ENCODE measurements around the gene ST3GAL5. TPM values are rescaled to one million over a fixed set of nuclear protein-coding genes. Genes with fewer than 3 reads are reported as not detected.
"Not testable (repeated sequence)": the region's sequence is repeated elsewhere in the genome, so short reads cannot be mapped to it uniquely, and the experiment has no call there.

Gene ST3GAL5
- total and polyA plus RNA-seq, 5 donors: 5.4 to 14.0 (median 8.7) TPM

DNA sequence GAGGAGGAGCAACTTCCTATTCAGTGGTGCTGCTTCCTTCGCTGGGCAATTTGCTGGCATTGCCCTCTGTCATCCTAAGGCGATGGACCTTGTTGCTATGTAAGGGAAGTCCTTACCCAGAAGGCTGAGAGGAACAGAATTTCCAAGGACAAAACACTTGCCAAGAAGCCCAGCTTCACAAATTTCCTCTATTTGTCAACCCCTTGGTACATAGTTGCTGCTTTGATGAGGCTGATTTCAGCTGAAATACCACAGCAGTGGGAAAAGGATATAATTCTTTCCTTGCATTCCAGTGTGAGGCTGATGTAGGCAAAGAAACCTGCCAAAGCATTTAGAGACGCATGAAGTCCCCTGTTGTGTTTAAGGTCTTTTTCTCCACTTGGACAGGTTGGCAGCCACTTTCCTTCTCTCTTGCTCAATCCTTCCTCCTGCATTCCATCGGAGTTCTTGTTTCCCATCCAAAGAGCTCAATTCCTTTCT is 16.4 kb upstream of the ST3GAL5 start:
- peak overlapping the region; percentile 6 for H3K27ac ChIP-seq (ENCODE audit: low read length)
- intact Hi-C loops (cut with DNase I): no loop called here
- 57% methylated on average over 4 of the region's 4 CpGs for WGBS
- H3K9me3 ChIP-seq (ENCODE audit: control insufficient read depth, low read length): no peaks in the 10 kb centered on the region
- H3K4me1 ChIP-seq (ENCODE audit: control insufficient read depth, insufficient read depth, low read length): peaks cover 2% of the 10 kb centered on the region
- DNase-seq (no peak), ATAC-seq (peak; percentile 58 to 63)
- no peaks in the 10 kb centered on the region for H3K27me3 ChIP-seq (ENCODE audit: control insufficient read depth, insufficient read depth)
- H3K4me3 ChIP-seq (ENCODE audit: low read length): no peak overlapping the region

DNA sequence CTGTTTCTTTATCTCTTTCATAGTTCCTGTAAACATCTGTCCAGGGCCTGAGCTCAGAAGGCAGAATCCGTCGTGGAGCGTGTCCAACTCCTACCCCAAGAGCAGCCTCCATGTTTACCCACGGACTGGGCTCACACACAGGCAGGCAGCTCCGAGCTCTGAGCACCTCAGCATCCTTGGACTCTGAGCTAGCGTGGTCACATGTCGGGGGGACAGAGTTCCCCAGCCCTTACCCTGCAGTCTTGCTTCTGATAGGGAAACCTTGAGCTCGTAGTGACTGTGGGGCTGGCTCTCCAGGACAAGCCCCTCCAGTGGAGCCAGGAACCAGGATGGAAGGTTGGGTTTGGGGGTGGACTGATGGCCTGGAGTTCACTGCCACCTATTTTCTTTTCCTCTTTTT is 15.1 kb upstream of the ST3GAL5 start:
- Histone ChIP-seq H3K27ac (ENCODE audit: low read length) (no peak overlapping the region), H3K9me3 (ENCODE audit: control insufficient read depth, low read length) (no peaks in the 10 kb centered on the region), H3K27me3 (ENCODE audit: control insufficient read depth, insufficient read depth) (no peaks in the 10 kb centered on the region), H3K4me1 (ENCODE audit: control insufficient read depth, insufficient read depth, low read length) (peaks cover 2% of the 10 kb centered on the region), H3K4me3 (ENCODE audit: low read length) (no peak overlapping the region)
- DNase-seq (no peak), ATAC-seq (no peak)
- WGBS: 95% methylated on average over 8 of the region's 8 CpGs
- intact Hi-C loops (cut with DNase I): no loop called here

DNA sequence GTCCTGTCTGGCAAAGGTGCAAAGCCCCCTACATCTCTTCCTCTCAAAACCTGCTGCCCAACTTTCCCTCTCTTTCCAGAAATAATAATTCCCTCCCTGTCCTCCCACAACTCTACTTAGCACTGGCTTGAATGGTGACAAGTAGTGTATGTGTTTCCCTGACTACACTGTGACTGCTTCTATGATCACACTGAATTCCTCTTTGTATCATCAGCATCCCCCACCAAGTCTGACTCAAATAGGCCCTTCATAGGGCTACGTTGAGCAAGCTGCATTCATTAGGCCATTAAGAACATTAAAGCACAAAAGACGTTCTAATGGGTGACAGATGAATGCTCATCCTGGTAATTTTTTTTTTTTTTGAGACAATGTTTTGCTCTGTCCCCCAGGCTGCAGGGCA is 13.7 kb upstream of the ST3GAL5 start:
- Histone ChIP-seq H3K27me3 (ENCODE audit: control insufficient read depth, insufficient read depth) (no peaks in the 10 kb centered on the region), H3K9me3 (ENCODE audit: control insufficient read depth, low read length) (no peaks in the 10 kb centered on the region), H3K27ac (ENCODE audit: low read length) (no peak overlapping the region), H3K4me3 (ENCODE audit: low read length) (no peak overlapping the region), H3K4me1 (ENCODE audit: control insufficient read depth, insufficient read depth, low read length) (no peaks in the 10 kb centered on the region)
- DNase-seq (no peak), ATAC-seq (no peak)
- 43% methylated on average over 2 of the region's 2 CpGs for WGBS
- intact Hi-C loops (cut with DNase I): no loop called here

DNA sequence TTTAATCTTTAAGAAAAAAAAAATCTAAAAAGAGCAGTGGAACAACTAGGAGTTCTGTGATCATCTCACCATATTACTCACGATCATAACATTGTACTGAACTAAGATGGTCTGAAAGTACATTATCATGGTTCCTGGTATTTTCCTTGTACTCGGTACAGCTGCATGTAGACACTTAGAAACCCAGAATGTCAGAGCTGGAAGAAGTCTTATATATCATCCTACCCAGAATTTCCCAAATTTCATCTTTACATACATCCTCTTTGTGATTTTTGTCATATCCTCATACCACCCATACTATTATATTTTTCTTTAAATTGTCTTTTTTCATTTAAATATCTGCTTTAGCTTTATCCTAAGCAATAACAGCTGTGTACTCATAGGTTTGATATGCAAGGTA is 12.4 kb upstream of the ST3GAL5 start:
- H3K4me3 ChIP-seq (ENCODE audit: low read length): no peak overlapping the region
- intact Hi-C loops (cut with DNase I): no loop called here
- H3K27ac ChIP-seq (ENCODE audit: low read length): no peak overlapping the region
- DNase-seq (no peak), ATAC-seq (no peak)
- no peaks in the 10 kb centered on the region for H3K4me1 ChIP-seq (ENCODE audit: control insufficient read depth, insufficient read depth, low read length)
- 49% methylated on average over 2 of the region's 2 CpGs for WGBS
- H3K9me3 ChIP-seq (ENCODE audit: control insufficient read depth, low read length): no peaks in the 10 kb centered on the region
- H3K27me3 ChIP-seq (ENCODE audit: control insufficient read depth, insufficient read depth): no peaks in the 10 kb centered on the region

DNA sequence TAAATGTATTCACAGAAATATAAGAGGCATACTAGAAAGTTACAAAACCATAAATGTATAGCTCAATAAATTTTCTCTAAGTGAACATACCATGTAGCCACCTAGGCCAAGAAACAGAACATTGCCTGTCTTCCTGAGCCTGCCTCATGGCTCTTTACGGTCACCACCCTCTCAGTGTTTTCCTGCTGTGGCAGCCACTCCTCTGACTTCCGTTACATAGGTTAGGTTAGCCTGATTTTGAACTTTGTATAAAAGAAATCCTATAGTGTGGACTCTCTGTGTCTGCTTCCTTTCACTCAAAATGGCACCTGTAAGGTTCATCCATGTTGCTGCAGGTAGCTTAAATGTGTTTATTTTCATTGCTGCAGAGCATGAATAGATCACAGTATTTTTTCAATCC is 11.6 kb upstream of the ST3GAL5 start:
- Histone ChIP-seq H3K4me1 (ENCODE audit: control insufficient read depth, insufficient read depth, low read length) (no peaks in the 10 kb centered on the region), H3K27me3 (ENCODE audit: control insufficient read depth, insufficient read depth) (no peaks in the 10 kb centered on the region), H3K9me3 (ENCODE audit: control insufficient read depth, low read length) (no peaks in the 10 kb centered on the region), H3K4me3 (ENCODE audit: low read length) (no peak overlapping the region), H3K27ac (ENCODE audit: low read length) (no peak overlapping the region)
- WGBS: 91% methylated on average over 2 of the region's 2 CpGs
- DNase-seq (no peak), ATAC-seq (no peak)
- intact Hi-C loops (cut with DNase I): no loop called here

DNA sequence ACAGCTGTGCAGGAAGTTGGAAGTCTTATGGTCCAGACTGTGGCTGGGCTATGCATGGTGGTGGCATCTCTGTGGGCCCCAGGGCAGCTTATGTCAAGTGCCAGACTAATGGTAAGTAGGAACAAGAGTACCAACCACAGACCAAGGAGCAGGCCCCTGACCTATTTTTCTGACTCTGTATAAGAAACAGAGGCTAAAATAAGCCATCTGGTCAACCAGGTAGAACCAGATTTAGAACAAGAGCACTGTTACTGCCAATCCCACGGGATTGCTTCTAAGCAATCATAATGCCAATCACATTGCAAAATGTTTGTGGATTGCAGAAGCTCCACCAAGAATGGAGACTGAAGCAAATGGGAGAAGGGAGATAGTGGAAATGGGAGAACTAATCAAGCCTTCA is 11.1 kb upstream of the ST3GAL5 start:
- no peaks in the 10 kb centered on the region for H3K4me1 ChIP-seq (ENCODE audit: control insufficient read depth, insufficient read depth, low read length)
- H3K27me3 ChIP-seq (ENCODE audit: control insufficient read depth, insufficient read depth): no peaks in the 10 kb centered on the region
- H3K9me3 ChIP-seq (ENCODE audit: control insufficient read depth, low read length): no peaks in the 10 kb centered on the region
- no peak overlapping the region for H3K4me3 ChIP-seq (ENCODE audit: low read length)
- WGBS: 90% methylated on average over 1 of the region's 1 CpG
- intact Hi-C loops (cut with DNase I): no loop called here
- DNase-seq: no peak
- H3K27ac ChIP-seq (ENCODE audit: low read length): no peak overlapping the region
- no peak for ATAC-seq

DNA sequence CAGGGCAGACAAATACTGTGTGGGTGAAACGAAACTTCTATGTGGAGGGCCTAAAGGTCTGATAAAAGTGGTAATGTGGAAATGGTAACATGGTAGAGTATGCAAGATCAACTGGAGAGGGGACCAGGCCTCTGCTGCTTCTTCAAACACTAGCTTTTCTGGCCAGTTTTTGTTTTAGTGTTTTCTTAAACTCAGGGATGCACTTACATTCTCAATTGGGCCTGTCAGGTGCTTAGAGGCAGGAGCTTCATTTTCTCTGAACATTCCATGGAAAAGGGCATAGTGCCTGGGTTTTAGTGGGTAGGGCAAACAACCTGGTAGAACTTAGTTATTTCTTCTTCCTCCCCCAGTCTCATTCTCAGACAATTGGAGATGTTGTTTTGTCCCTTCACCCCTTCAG is 10.5 kb upstream of the ST3GAL5 start:
- Histone ChIP-seq H3K27me3 (ENCODE audit: control insufficient read depth, insufficient read depth) (no peaks in the 10 kb centered on the region), H3K9me3 (ENCODE audit: control insufficient read depth, low read length) (no peaks in the 10 kb centered on the region), H3K4me1 (ENCODE audit: control insufficient read depth, insufficient read depth, low read length) (no peaks in the 10 kb centered on the region), H3K4me3 (ENCODE audit: low read length) (no peak overlapping the region), H3K27ac (ENCODE audit: low read length) (no peak overlapping the region)
- intact Hi-C loops (cut with DNase I): no loop called here
- ATAC-seq (no peak), DNase-seq (no peak)
- WGBS: 94% methylated on average over 1 of the region's 1 CpG

DNA sequence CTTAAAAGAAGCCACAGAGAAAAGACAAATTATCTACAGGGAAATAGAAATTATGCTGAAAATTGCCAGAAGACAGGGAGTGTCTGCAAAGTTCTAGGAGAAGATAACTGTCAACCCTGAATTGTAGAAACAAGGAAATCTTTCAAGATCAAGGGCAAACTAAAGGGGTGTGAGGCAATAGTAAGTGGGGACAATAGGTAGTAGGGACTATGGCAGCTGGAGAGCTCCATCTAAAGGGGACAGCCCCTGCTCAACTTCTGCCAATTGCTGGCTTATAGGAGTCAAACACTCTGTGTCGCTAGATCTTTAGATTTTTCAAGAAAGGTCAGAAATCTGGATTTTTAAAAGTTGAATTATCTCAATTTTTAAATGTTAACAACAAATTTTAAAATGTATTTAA is 10.1 kb upstream of the ST3GAL5 start:
- no peak for ATAC-seq
- intact Hi-C loops (cut with DNase I): no loop called here
- no peak for DNase-seq
- H3K4me1 ChIP-seq (ENCODE audit: control insufficient read depth, insufficient read depth, low read length): no peaks in the 10 kb centered on the region
- no peak overlapping the region for H3K4me3 ChIP-seq (ENCODE audit: low read length)
- H3K27me3 ChIP-seq (ENCODE audit: control insufficient read depth, insufficient read depth): no peaks in the 10 kb centered on the region
- no peak overlapping the region for H3K27ac ChIP-seq (ENCODE audit: low read length)
- H3K9me3 ChIP-seq (ENCODE audit: control insufficient read depth, low read length): no peaks in the 10 kb centered on the region
- WGBS: 100% methylated on average over 1 of the region's 1 CpG

DNA sequence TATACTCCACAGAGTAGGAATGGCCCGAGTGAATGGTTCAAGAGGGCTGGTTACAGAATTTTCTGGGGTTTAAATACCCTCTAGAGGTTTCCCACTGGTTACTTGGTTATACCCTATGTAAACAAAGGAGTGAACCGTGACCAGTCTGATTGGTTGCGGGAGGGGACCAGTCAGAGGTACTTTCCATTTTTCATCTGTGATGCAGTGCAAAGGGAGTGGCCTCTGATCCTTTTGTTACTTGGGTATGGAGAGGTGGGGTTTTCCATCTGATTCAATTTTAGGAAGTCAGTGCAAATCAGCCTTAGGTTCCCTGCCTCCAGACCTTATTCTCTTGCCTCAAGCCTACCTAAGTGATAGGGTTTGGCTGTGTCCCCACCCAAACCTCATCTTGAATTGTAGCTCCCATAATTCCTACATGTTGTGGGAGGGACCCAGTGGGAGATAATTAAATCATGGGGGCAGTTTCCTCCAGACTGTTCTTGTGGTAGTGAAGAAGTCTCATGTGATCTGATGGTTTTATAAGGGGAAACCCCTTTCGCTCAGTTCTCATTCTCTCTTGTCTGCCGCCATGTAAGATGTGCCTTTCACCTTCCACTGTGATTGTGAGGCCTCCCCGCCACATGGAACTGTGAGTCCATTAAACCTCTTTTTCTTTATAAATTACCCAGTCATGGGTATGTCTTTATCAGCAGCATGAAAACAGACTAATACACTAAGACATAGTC is 5.9 kb upstream of the ST3GAL5 start:
- 98% methylated on average over 6 of the region's 6 CpGs for WGBS
- ATAC-seq; H3K27ac ChIP-seq (ENCODE audit: low read length); H3K9me3 ChIP-seq (ENCODE audit: control insufficient read depth, low read length); H3K4me3 ChIP-seq (ENCODE audit: low read length); intact Hi-C loops (cut with DNase I); H3K4me1 ChIP-seq (ENCODE audit: control insufficient read depth, insufficient read depth, low read length); DNase-seq; H3K27me3 ChIP-seq (ENCODE audit: control insufficient read depth, insufficient read depth): not testable (repeated sequence)

DNA sequence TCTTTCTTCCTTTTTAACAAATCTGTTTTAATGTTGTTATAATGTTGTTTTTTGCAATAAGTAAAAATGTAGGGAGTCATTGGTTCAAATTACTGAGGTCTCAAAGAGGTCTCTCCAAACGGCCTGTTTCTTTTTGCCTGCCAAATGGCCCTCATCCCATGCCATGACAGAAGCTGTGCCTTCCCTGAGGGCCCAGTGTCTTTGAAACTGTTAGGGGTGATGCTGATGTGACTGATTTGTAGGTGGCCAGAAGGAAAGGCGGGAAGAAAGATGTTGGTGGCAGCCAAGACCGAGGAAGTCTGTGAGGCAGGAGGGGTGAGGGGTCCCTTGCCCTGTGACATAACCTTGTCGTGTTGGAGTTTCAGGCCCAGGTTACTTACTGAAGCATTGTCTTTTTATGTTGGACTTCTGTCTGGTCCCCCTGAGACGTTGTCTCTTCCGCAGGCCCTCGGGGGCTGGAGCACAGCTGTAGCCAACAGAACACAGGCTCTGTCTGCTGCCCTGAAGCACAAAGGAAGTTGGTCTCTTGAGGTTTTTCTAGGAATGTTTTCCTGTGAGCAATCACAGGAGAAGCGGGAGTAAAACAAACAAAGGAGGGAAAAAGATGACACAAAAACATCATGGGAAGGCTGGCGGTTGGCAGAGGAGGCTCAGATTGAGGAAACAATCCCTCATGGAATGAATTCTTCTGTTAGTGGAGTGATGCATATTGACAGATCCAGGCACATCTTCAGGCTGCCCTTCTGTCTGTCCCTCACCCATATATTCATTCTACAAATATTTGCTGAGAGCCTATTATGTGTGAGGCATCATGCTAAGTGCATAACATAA is 4.9 kb upstream of the ST3GAL5 start:
- WGBS: 63% methylated on average over 9 of the region's 9 CpGs
- intact Hi-C loops (cut with DNase I): no loop called here

DNA sequence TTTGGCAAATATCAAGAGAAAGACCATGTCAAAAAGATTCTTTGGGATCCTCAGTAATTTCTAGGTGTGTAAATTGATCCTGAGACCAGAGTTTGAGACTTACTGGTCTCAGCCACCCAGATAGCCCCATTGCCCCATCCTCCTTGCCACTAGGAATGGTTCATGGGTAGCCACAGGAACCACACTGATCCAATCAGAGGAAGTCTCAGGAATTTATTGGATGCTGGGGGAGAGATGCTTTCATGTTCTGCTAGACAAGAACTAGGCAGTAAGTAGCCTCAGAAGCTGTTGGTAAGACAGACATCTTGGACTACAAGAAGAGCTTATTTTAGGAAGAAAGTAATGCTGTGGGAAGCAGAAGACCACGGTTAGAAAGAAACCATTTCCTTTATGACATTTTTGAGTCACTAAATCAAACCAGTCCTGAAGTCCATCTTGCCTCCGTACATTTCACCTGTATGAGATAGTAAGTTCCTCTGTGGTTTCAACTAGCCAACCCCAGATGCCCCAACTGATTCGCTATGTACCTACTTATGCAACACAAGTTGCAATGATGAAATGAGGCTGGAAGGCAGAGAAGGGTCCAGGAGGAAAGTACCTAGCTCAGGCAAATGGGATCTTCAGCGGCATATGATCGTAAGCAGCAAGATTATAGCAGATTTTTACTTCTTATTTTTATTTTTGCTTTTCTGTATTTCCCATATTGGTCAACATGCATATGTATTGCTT is 3.6 kb upstream of the ST3GAL5 start:
- peaks cover 4% of the 10 kb centered on the region for H3K4me1 ChIP-seq (ENCODE audit: control insufficient read depth, insufficient read depth, low read length)
- DNase-seq (no peak), ATAC-seq (no peak)
- no peak overlapping the region for H3K27ac ChIP-seq (ENCODE audit: low read length)
- H3K4me3 ChIP-seq (ENCODE audit: low read length): no peak overlapping the region
- H3K9me3 ChIP-seq (ENCODE audit: control insufficient read depth, low read length): no peaks in the 10 kb centered on the region
- no peaks in the 10 kb centered on the region for H3K27me3 ChIP-seq (ENCODE audit: control insufficient read depth, insufficient read depth)
- 85% methylated on average over 5 of the region's 5 CpGs for WGBS
- intact Hi-C loops (cut with DNase I): no loop called here

More for the DNA sequence above, 4.9 kb upstream of the ST3GAL5 start:
- no peak for ATAC-seq
- H3K27ac ChIP-seq (ENCODE audit: low read length): no peak overlapping the region
- H3K4me1 ChIP-seq (ENCODE audit: control insufficient read depth, insufficient read depth, low read length): peaks cover 2% of the 10 kb centered on the region
- no peak overlapping the region for H3K4me3 ChIP-seq (ENCODE audit: low read length)
- no peak for DNase-seq
- H3K27me3 ChIP-seq (ENCODE audit: control insufficient read depth, insufficient read depth): no peaks in the 10 kb centered on the region
- H3K9me3 ChIP-seq (ENCODE audit: control insufficient read depth, low read length): no peaks in the 10 kb centered on the region
